H9 (cell line): ENCODE measurements around the gene DNAH5. TPM values are rescaled to one million over a fixed set of nuclear protein-coding genes. Genes with fewer than 3 reads are reported as not detected.

ENCODE experiments used
- DNase-seq: peaks from one replicate; pipeline ENCODE4 v3.0.0-alpha.2; 2017
- H2AFZ ChIP-seq: one replicate; pipeline ENCODE4 v1.6.1; 2013; ENCODE audit warnings: mild to moderate bottlenecking, low read length, control low read depth, moderate library complexity
- H2AK5ac ChIP-seq: 2 replicates; pipeline ENCODE4 v1.6.1; 2013; ENCODE audit warnings: low read length, control low read depth, mixed read lengths; ENCODE audit not compliant: insufficient read length
- H2BK120ac ChIP-seq: one replicate; pipeline ENCODE4 v1.6.1; 2013; ENCODE audit warnings: low read depth, mild to moderate bottlenecking, low read length, control low read depth, inconsistent platforms; ENCODE audit not compliant: poor library complexity, severe bottlenecking
- H2BK12ac ChIP-seq: 2 replicates; pipeline ENCODE4 v1.6.1; 2013; ENCODE audit warnings: low read length, control low read depth, mixed read lengths, low read depth; ENCODE audit not compliant: insufficient read length
- H2BK15ac ChIP-seq: 2 replicates; pipeline ENCODE4 v1.6.1; 2013; ENCODE audit warnings: low read depth, low read length, control low read depth
- H2BK20ac ChIP-seq: one replicate; pipeline ENCODE4 v1.6.1; 2013; ENCODE audit warnings: low read depth, mild to moderate bottlenecking, low read length, control low read depth, inconsistent platforms; ENCODE audit not compliant: poor library complexity, severe bottlenecking
- H2BK5ac ChIP-seq: 2 replicates; pipeline ENCODE4 v1.6.1; 2013; ENCODE audit warnings: low read length, control low read depth, mixed read lengths; ENCODE audit not compliant: insufficient read length
- H3K14ac ChIP-seq: 2 replicates; pipeline ENCODE4 v1.6.1; 2013; ENCODE audit warnings: low read length, control low read depth; ENCODE audit not compliant: insufficient read depth
- H3K18ac ChIP-seq: 2 replicates; pipeline ENCODE4 v1.6.1; 2013; ENCODE audit warnings: low read depth, mild to moderate bottlenecking, mixed read lengths, low read length, control low read depth; ENCODE audit not compliant: insufficient read length
- H3K23ac ChIP-seq: 2 replicates; pipeline ENCODE4 v1.6.1; 2013; ENCODE audit warnings: low read length, control low read depth, mixed read lengths, low read depth; ENCODE audit not compliant: insufficient read length
- H3K23me2 ChIP-seq: 2 replicates; pipeline ENCODE4 v1.6.1; 2013; ENCODE audit warnings: low read depth, mild to moderate bottlenecking, mixed read lengths, low read length, control low read depth; ENCODE audit not compliant: insufficient read length, poor library complexity, severe bottlenecking
- H3K27ac ChIP-seq: 2 replicates; pipeline ENCODE4 v1.5.1; 2013; ENCODE audit warnings: low read length, control low read depth, mixed read lengths, low read depth; ENCODE audit not compliant: insufficient read length
- H3K27me3 ChIP-seq: 2 replicates; pipeline ENCODE4 v1.6.1; 2013; ENCODE audit warnings: low read length, control low read depth, inconsistent platforms; ENCODE audit not compliant: insufficient read depth
- H3K4ac ChIP-seq: 2 replicates; pipeline ENCODE4 v1.6.1; 2013; ENCODE audit warnings: low read depth, mild to moderate bottlenecking, control low read depth, inconsistent platforms, low read length, moderate library complexity
- H3K4me1 ChIP-seq: 2 replicates; pipeline ENCODE4 v1.6.1; 2013; ENCODE audit warnings: low read length, control low read depth, inconsistent platforms; ENCODE audit not compliant: insufficient read depth
- H3K4me2 ChIP-seq: 2 replicates; pipeline ENCODE4 v1.6.1; 2013; ENCODE audit warnings: low read length, control low read depth, mixed read lengths; ENCODE audit not compliant: insufficient read length, insufficient read depth
- H3K56ac ChIP-seq: 2 replicates; pipeline ENCODE4 v1.6.1; 2013; ENCODE audit warnings: low read depth, mild to moderate bottlenecking, mixed read lengths, low read length, control low read depth; ENCODE audit not compliant: insufficient read length
- H3K79me1 ChIP-seq: 2 replicates; pipeline ENCODE4 v1.6.1; 2013; ENCODE audit warnings: low read depth, mild to moderate bottlenecking, moderate library complexity, low read length, control low read depth, inconsistent platforms; ENCODE audit not compliant: insufficient read depth, poor library complexity, severe bottlenecking
- H3K79me2 ChIP-seq: 2 replicates; pipeline ENCODE4 v1.6.1; 2013; ENCODE audit warnings: low read length, control low read depth, inconsistent platforms; ENCODE audit not compliant: insufficient read depth
- H3K9ac ChIP-seq: 2 replicates; pipeline ENCODE4 v1.6.1; 2013; ENCODE audit warnings: low read length, control low read depth, mixed read lengths; ENCODE audit not compliant: insufficient read length; ENCODE audit errors: extremely low read depth
- H3K9me3 ChIP-seq: one replicate; pipeline ENCODE4 v1.6.1; 2013; ENCODE audit warnings: low read depth, low read length, inconsistent platforms; ENCODE audit not compliant: control insufficient read depth
- H3T11ph ChIP-seq: one replicate; pipeline ENCODE4 v1.6.1; 2013; ENCODE audit warnings: mild to moderate bottlenecking, low read length, control low read depth, inconsistent platforms
- H4K20me1 ChIP-seq: one replicate; pipeline ENCODE4 v1.6.1; 2013; ENCODE audit not compliant: control insufficient read depth, insufficient read length, insufficient read depth
- H4K5ac ChIP-seq: 2 replicates; pipeline ENCODE4 v1.6.1; 2013; ENCODE audit warnings: low read depth, mild to moderate bottlenecking, mixed read lengths, low read length, control low read depth; ENCODE audit not compliant: insufficient read length
- H4K8ac ChIP-seq: replicated peaks from 2 replicates; pipeline ENCODE4 v1.6.1; 2013; ENCODE audit warnings: low read length, control low read depth, mixed read lengths, low read depth; ENCODE audit not compliant: insufficient read length
- H4K91ac ChIP-seq: 2 replicates; pipeline ENCODE4 v1.6.1; 2013; ENCODE audit warnings: low read depth, mild to moderate bottlenecking, moderate library complexity, mixed read lengths, low read length, control low read depth; ENCODE audit not compliant: insufficient read length
- H3K27ac Mint-ChIP-seq, 3 experiments: 2 replicates in 2 of 3; 3 replicates in 1 of 3; pipeline ENCODE4 v1.8.0; 2020 to 2021; ENCODE audit warnings: mixed read lengths in 3 of 3, mild to moderate bottlenecking in 1 of 3, moderate library complexity in 1 of 3
- H3K27me3 Mint-ChIP-seq: 2 replicates; pipeline ENCODE4 v1.8.0; 2021; ENCODE audit warnings: low read depth, mild to moderate bottlenecking, moderate library complexity, mixed read lengths
- H3K36me3 Mint-ChIP-seq, 3 experiments: 2 replicates in 2 of 3; 3 replicates in 1 of 3; pipeline ENCODE4 v1.8.0; 2020 to 2021; ENCODE audit warnings: low read depth in 3 of 3, mixed read lengths in 3 of 3; ENCODE audit not compliant: insufficient read depth in 1 of 3
- H3K4me1 Mint-ChIP-seq, 2 experiments: 2 replicates each; pipeline ENCODE4 v1.8.0; 2020; ENCODE audit warnings: mixed read lengths in 2 of 2
- H3K4me3 Mint-ChIP-seq, 2 experiments: 2 replicates in 1 of 2; 3 replicates in 1 of 2; pipeline ENCODE4 v1.8.0; 2020 to 2021; ENCODE audit warnings: mild to moderate bottlenecking in 2 of 2, mixed read lengths in 2 of 2, moderate library complexity in 1 of 2
- H3K9me3 Mint-ChIP-seq, 2 experiments: 2 replicates in 1 of 2; 3 replicates in 1 of 2; pipeline ENCODE4 v1.8.0; 2020; ENCODE audit warnings: mild to moderate bottlenecking in 2 of 2, mixed read lengths in 2 of 2, moderate library complexity in 1 of 2
- WGBS: extraction: QIAGEN DNeasy Blood & Tissue Kit; methylation state at CpG from one replicate; pipeline ENCODE4 v1.1.7; 2013; ENCODE audit warnings: missing lambda C conversion rate, low lambda C conversion rate, mixed read lengths; ENCODE audit not compliant: insufficient read length; ENCODE audit errors: extremely low coverage; 5-methylcytosine and 5-hydroxymethylcytosine counted together
- total RNA-seq: library from RNA; stranded (reverse); gene quantifications from 2 replicates; pipeline ENCODE4 v1.2.1, GENCODE V29; 2021
- TF ChIP-seq, protein P1 (sequence below): fragments of 200-600 bp; sonication (generic); conservative IDR thresholded peaks from 3 replicates; pipeline ENCODE4 v1.8.0; 2021; ENCODE audit warnings: antibody characterized with exemption, mild to moderate bottlenecking

DNAH5 gene
- total RNA-seq, 1 experiment from 2014 or later: 0.50 TPM

DNA sequence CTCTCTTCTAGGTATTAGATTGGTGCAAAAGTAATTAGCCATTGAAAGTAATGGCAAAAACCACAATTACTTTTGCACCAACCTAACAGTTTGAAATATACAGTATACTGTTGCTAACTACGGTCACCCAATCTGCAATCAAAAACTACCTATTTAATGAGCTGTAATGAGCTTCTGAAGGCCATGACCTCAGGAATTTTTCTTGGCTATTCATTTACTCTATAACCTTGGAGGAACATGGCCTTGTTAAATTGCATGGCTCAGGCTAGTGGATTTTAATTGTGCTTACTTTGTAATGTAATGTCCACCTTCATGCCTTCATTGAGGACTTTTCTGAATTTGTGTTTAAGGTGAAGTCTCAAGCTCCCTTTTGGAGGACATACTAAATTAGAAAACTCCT lies 24.7 kb downstream of the DNAH5 start:
- H3K4ac ChIP-seq: no peak overlapping the region
- Mint-ChIP-seq H3K9me3 (no peaks in the 10 kb centered on the region), H3K27me3 (no peaks in the 10 kb centered on the region), H3K36me3 (no peaks in the 10 kb centered on the region), H3K4me1 (peaks cover 8 to 14% of the 10 kb centered on the region in 2 experiments), H3K27ac (no peak overlapping the region), H3K4me3 (no peak overlapping the region)
- no peak overlapping the region for H2AFZ ChIP-seq
- no peak overlapping the region for H4K8ac ChIP-seq
- H2BK5ac ChIP-seq: no peak overlapping the region
- H3K4me2 ChIP-seq: no peak overlapping the region
- H4K20me1 ChIP-seq: no peaks in the 10 kb centered on the region
- no peak overlapping the region for H4K91ac ChIP-seq
- H3K27ac ChIP-seq: no peak overlapping the region
- H3K79me1 ChIP-seq: no peaks in the 10 kb centered on the region
- H2BK120ac ChIP-seq: no peak overlapping the region
- H3K4me1 ChIP-seq: no peaks in the 10 kb centered on the region
- H2BK20ac ChIP-seq: no peak overlapping the region
- no peaks in the 10 kb centered on the region for H3K23me2 ChIP-seq
- no peak overlapping the region for H2BK15ac ChIP-seq
- TF ChIP-seq, protein P1, sequence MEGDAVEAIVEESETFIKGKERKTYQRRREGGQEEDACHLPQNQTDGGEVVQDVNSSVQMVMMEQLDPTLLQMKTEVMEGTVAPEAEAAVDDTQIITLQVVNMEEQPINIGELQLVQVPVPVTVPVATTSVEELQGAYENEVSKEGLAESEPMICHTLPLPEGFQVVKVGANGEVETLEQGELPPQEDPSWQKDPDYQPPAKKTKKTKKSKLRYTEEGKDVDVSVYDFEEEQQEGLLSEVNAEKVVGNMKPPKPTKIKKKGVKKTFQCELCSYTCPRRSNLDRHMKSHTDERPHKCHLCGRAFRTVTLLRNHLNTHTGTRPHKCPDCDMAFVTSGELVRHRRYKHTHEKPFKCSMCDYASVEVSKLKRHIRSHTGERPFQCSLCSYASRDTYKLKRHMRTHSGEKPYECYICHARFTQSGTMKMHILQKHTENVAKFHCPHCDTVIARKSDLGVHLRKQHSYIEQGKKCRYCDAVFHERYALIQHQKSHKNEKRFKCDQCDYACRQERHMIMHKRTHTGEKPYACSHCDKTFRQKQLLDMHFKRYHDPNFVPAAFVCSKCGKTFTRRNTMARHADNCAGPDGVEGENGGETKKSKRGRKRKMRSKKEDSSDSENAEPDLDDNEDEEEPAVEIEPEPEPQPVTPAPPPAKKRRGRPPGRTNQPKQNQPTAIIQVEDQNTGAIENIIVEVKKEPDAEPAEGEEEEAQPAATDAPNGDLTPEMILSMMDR: no peak
- H4K5ac ChIP-seq: no peak overlapping the region
- H3K23ac ChIP-seq: no peak overlapping the region
- no peak overlapping the region for H3K56ac ChIP-seq
- H3K18ac ChIP-seq: no peak overlapping the region
- no peak overlapping the region for H2BK12ac ChIP-seq
- H3T11ph ChIP-seq: no peak overlapping the region
- no peaks in the 10 kb centered on the region for H3K9me3 ChIP-seq
- H2AK5ac ChIP-seq: no peak overlapping the region
- no peaks in the 10 kb centered on the region for H3K79me2 ChIP-seq
- no peak for DNase-seq
- H3K9ac ChIP-seq: no peak overlapping the region
- no peaks in the 10 kb centered on the region for H3K27me3 ChIP-seq
- no CpG with 5 or more reads among the region's 1 CpG for WGBS
- H3K14ac ChIP-seq: no peak overlapping the region
